ENCODE data around the gene TASL. TPM values are rescaled to one million over a fixed set of nuclear protein-coding genes. Genes with fewer than 3 reads are reported as not detected.
"Not testable (repeated sequence)": the region's sequence is repeated elsewhere in the genome, so short reads cannot be mapped to it uniquely, and the experiment has no call there.

The TASL gene
- total RNA-seq, 1 donor from 2014 or later: 27.7 TPM

GRCh38 chrX:30568136-30568535 is 9.4 kb downstream of the TASL start:
- no peak for TF ChIP-seq CTCF (IDR thresholded peaks at IDR 0.05)
- ChIA-PET CTCF (no interaction called here), POLR2A (interaction anchor here (0.7 kb wide), 1 partner anchor 571 kb away, joined by 3 read pairs; no protein-coding TSS in a partner anchor)
- ATAC-seq (ENCODE audit: low read depth) (peak; percentile 72), DNase-seq (no peak)
- peak overlapping the region; percentile 65 for H3K27ac Mint-ChIP-seq
- intact Hi-C loops (cut with micrococcal nuclease): loop anchor here (1.0 kb wide), 1 partner anchor 9 kb away; the partner anchor contains the start of gene TASL
- no peaks in the 10 kb centered on the region for H3K27me3 Mint-ChIP-seq
- peaks cover 53% of the 10 kb centered on the region for H3K4me1 Mint-ChIP-seq
- peaks cover 39% of the 10 kb centered on the region for H3K36me3 Mint-ChIP-seq (ENCODE audit: low read depth)
- peak overlapping the region; percentile 7 for H3K4me3 Mint-ChIP-seq
- no peaks in the 10 kb centered on the region for H3K9me3 Mint-ChIP-seq

DNA sequence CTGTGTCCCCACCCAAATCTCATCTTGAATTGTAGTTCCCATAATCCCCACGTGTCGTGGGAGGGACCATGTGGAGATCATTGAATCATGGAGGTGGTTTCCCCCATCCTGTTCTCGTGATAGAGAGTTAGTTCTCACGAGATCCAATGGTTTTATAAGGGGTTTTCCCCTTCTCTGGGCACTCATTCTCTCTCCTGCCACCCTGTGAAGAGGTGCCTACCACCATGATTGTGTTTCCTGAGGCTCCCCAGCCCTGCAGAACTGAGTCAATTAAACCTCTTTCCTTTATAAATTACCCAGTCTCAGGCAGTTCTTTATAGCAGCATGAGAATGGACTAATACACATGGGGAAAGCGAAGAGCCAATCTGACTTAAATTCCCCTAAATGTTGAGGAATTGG is 14.5 kb downstream of the TASL start:
- ATAC-seq (ENCODE audit: low read depth); H3K9me3 Mint-ChIP-seq; POLR2A ChIA-PET; DNase-seq; intact Hi-C loops (cut with micrococcal nuclease); CTCF ChIA-PET; H3K27ac Mint-ChIP-seq; H3K27me3 Mint-ChIP-seq; H3K4me3 Mint-ChIP-seq: not testable (repeated sequence)
- Mint-ChIP-seq H3K36me3 (ENCODE audit: low read depth) (peaks cover 59% of the 10 kb centered on the region), H3K4me1 (peaks cover 37% of the 10 kb centered on the region)

DNA sequence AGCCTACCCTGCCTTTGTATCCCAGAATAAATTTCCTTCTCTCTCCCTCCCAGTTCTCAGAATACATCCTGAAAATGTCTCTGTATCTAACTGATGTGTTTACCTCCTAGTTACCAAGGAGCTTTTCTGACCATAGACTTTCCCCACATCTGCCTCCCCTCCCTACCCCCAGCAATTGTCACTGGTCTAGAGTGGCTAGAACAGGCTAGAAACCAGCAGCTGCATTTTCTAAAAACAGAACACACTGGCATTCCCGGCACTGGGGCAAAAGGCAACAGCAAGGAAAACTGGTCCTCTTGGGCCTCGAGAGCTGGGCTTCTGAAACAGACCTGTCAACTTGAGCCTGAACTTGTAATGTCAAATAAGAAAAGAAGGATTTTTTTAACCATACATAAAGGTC is 16.4 kb downstream of the TASL start:
- peaks cover 31% of the 10 kb centered on the region for H3K4me1 Mint-ChIP-seq
- no peak overlapping the region for H3K27ac Mint-ChIP-seq
- ChIA-PET POLR2A (no interaction called here), CTCF (interaction anchor here (0.6 to 1.0 kb wide), 2 partner anchors 9 to 56 kb away, joined by 3 to 4 read pairs; no protein-coding TSS in a partner anchor)
- ATAC-seq (ENCODE audit: low read depth) (no peak), DNase-seq (no peak)
- no peak overlapping the region for H3K4me3 Mint-ChIP-seq
- no peaks in the 10 kb centered on the region for H3K27me3 Mint-ChIP-seq
- no peak for TF ChIP-seq CTCF (IDR thresholded peaks at IDR 0.05)
- intact Hi-C loops (cut with micrococcal nuclease): no loop called here
- H3K9me3 Mint-ChIP-seq: no peaks in the 10 kb centered on the region
- H3K36me3 Mint-ChIP-seq (ENCODE audit: low read depth): peaks cover 66% of the 10 kb centered on the region

DNA sequence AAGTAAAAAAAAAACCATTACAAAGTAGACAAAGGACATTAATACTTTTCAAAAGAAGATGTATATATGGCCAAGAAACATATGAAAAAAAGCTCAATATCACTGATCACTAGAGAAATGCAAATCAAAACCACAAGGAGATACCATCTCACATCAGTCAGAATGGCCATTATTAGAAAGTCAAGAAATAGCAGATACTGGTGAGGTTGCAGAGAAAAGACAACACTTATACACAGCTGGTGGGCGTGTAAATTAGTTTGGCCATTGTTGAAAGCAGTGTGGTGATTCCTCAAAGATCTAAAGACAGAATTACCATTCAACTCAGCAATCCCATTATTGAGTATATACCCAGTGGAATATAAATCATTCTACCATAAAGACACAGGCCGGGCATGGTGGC is 39.3 kb downstream of the TASL start:
- ATAC-seq (ENCODE audit: low read depth): no peak

GRCh38 chrX:30533835-30534234 is 43.7 kb downstream of the TASL start:
- H3K4me3 Mint-ChIP-seq: no peak overlapping the region
- CTCF ChIA-PET: no interaction called here
- no peak for DNase-seq
- ATAC-seq (ENCODE audit: low read depth): no peak
- intact Hi-C loops (cut with micrococcal nuclease): no loop called here
- H3K36me3 Mint-ChIP-seq (ENCODE audit: low read depth): no peaks in the 10 kb centered on the region
- no peak for TF ChIP-seq CTCF (IDR thresholded peaks at IDR 0.05)
- peaks cover 9% of the 10 kb centered on the region for H3K4me1 Mint-ChIP-seq
- H3K27ac Mint-ChIP-seq: no peak overlapping the region
- POLR2A ChIA-PET: interaction anchor here (0.7 kb wide), 1 partner anchor 750 kb away, joined by 4 read pairs; no protein-coding TSS in a partner anchor
- H3K9me3 Mint-ChIP-seq: peaks cover 3% of the 10 kb centered on the region
- no peaks in the 10 kb centered on the region for H3K27me3 Mint-ChIP-seq

More for the DNA sequence above, 39.3 kb downstream of the TASL start:
- ChIA-PET POLR2A (no interaction called here), CTCF (no interaction called here)
- Mint-ChIP-seq H3K27me3 (no peaks in the 10 kb centered on the region), H3K4me1 (peaks cover 9% of the 10 kb centered on the region), H3K4me3 (no peak overlapping the region), H3K27ac (no peak overlapping the region), H3K36me3 (ENCODE audit: low read depth) (peaks cover 4% of the 10 kb centered on the region), H3K9me3 (peaks cover 5% of the 10 kb centered on the region)
- DNase-seq: no peak
- no peak for TF ChIP-seq CTCF (IDR thresholded peaks at IDR 0.05)
- intact Hi-C loops (cut with micrococcal nuclease): no loop called here

DNA sequence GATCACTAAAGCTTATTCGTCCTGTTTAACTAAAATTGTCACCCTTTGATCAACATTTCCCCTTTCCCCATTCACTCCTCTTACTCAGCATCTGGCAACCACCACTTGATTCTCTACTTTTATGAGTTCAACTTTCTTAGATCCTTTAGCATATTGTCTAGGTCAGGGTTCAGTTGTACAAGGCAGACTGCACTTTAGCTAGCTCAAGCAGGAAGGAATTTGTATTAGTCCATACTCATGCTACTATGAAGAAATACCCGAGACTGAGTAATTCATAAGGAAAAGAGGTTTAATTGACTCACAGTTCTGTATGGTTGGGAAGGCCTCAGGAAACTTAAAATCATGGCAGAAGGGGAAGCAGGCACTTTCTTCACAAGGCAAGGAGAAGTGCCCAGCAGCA is 44.3 kb downstream of the TASL start:
- H3K27ac Mint-ChIP-seq: no peak overlapping the region
- DNase-seq (no peak), ATAC-seq (ENCODE audit: low read depth) (no peak)
- H3K4me3 Mint-ChIP-seq: no peak overlapping the region
- intact Hi-C loops (cut with micrococcal nuclease): no loop called here
- CTCF ChIA-PET: no interaction called here
- H3K27me3 Mint-ChIP-seq: no peaks in the 10 kb centered on the region
- no peak for TF ChIP-seq CTCF (IDR thresholded peaks at IDR 0.05)
- POLR2A ChIA-PET: no interaction called here
- H3K9me3 Mint-ChIP-seq: peaks cover 3% of the 10 kb centered on the region
- H3K4me1 Mint-ChIP-seq: peaks cover 9% of the 10 kb centered on the region
- H3K36me3 Mint-ChIP-seq (ENCODE audit: low read depth): no peaks in the 10 kb centered on the region
